ENCODE data around the gene ADPGK. TPM values are rescaled to one million over a fixed set of nuclear protein-coding genes. Genes with fewer than 3 reads are reported as not detected.
A peak's percentile ranks its signal among the peaks of the same experiment; 100 is the strongest.

The ADPGK gene
- total RNA-seq, 4 donors from 2014 or later, result 45.7 to 93.2 (median 61.1) TPM

DNA sequence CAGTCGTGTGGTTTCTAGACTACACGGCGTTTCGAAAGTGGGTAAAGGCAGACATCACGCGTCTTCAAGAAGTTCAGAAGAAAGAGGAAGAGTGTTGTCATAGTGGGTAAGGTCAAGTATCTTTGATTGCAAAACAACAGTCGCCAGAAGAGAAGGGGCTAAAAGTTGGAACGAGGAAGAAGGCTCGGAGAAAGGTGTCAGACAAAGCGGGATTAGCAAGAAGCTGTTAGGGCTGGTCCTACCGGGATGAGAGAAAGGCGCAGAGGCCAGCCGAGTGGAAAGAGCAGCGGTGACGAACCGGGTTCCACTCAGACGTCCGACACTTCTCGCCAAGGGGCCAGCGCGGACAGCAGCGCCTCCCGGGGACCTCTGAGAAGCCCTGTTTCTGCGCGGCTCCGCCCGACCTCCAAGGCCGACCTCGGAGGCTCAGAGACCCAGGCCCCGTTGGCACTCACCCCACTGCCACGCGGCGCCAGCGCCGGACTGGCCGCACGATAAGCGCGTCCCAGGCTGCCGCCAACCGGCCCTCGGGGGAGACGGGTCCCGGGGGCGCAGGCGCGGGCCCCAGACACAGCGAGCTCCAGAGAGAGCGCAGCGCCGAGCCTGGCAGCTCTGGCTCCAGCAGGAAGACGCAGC, 436 bp downstream of the ADPGK start:
- ATAC-seq (ENCODE audit: low FRiP score), result peak; percentile 48

DNA sequence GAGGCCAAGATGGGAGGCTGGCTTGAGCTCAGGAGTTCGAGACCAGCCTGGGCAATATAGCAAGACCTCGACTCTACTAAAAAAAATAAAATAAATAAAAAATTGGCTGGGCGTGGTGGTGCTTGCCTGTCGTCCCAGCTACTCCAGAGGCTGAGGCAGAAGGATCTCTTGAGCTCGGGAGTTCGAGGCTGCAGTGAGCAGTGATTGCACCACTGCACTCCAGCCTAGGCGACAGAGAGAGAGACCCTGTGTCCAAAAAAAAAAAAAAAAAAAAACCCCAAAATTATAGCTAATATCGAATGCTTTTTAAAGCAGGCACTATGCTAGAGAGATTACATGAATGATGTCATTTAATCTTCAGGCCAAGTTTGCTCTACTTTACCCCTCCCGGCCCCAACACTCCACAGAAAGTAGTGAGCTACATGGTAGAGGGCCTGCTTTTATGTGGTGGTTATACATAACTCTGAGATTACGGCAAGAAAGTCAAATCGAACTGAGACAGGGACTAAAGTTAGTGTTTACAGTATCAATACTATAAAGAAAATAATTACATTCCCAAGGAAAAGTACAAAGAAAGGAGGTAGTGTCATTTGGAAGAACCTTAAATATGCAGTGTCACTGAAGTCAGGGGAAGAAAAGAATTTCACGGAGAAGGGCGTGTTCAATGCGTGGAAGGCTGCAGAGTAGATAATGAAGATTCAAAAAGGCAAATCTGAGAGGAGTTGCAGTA, 1.1 kb downstream of the ADPGK start:
- DNase-seq (ENCODE audit: low spot score) (no peak), ATAC-seq (ENCODE audit: low FRiP score) (peak; percentile 7)
- TF ChIP-seq, protein P1, sequence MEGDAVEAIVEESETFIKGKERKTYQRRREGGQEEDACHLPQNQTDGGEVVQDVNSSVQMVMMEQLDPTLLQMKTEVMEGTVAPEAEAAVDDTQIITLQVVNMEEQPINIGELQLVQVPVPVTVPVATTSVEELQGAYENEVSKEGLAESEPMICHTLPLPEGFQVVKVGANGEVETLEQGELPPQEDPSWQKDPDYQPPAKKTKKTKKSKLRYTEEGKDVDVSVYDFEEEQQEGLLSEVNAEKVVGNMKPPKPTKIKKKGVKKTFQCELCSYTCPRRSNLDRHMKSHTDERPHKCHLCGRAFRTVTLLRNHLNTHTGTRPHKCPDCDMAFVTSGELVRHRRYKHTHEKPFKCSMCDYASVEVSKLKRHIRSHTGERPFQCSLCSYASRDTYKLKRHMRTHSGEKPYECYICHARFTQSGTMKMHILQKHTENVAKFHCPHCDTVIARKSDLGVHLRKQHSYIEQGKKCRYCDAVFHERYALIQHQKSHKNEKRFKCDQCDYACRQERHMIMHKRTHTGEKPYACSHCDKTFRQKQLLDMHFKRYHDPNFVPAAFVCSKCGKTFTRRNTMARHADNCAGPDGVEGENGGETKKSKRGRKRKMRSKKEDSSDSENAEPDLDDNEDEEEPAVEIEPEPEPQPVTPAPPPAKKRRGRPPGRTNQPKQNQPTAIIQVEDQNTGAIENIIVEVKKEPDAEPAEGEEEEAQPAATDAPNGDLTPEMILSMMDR (IDR thresholded peaks at IDR 0.05), result no peak

More for the DNA sequence above, 436 bp downstream of the ADPGK start:
- DNase-seq (ENCODE audit: low spot score), result no peak
- TF ChIP-seq, protein P1 (IDR thresholded peaks at IDR 0.05), result no peak

DNA sequence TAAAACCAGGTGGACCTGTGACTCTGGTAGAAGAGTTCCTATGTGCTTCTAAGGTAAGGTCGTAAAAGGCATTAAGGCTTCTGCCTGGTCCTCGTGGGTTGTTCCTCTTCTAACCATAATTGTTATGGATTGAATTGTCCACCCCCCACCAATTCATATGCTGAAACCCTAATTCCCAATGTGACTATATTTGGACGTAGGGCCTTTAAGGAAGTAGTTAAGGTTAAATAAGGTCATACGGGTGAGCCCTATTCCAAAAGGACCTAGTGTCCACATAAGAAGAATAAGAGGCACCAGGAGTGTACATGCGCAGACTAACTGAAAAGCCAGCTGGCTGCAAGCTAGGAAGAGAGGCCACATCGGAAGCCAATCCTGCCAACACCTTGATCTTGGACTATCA, 1.9 kb downstream of the ADPGK start:
- TF ChIP-seq, protein P1 (IDR thresholded peaks at IDR 0.05), result no peak
- no peak for DNase-seq (ENCODE audit: low spot score)
- ATAC-seq (ENCODE audit: low FRiP score), result no peak

DNA sequence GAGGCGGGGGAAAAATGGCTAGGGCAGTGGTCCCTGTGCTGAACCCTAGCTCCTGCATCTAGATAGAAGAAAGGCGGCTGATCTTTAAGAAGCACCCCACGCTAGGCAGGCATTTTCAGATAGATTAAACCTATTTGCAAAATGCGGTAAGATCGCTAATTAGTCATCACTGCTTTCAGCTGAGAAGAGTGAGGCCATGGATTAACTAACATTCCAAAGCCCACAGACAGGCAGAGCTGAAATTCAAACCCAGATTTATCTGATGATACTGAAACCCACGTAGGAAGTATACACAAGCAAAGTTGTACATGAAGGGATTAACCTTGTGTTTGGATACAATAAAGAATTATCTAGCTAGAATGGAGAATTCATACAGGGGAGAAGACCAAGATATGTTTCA, 4.8 kb downstream of the ADPGK start:
- DNase-seq (ENCODE audit: low spot score), result no peak
- ATAC-seq (ENCODE audit: low FRiP score), result no peak
- TF ChIP-seq, protein P1 (IDR thresholded peaks at IDR 0.05), result no peak

DNA sequence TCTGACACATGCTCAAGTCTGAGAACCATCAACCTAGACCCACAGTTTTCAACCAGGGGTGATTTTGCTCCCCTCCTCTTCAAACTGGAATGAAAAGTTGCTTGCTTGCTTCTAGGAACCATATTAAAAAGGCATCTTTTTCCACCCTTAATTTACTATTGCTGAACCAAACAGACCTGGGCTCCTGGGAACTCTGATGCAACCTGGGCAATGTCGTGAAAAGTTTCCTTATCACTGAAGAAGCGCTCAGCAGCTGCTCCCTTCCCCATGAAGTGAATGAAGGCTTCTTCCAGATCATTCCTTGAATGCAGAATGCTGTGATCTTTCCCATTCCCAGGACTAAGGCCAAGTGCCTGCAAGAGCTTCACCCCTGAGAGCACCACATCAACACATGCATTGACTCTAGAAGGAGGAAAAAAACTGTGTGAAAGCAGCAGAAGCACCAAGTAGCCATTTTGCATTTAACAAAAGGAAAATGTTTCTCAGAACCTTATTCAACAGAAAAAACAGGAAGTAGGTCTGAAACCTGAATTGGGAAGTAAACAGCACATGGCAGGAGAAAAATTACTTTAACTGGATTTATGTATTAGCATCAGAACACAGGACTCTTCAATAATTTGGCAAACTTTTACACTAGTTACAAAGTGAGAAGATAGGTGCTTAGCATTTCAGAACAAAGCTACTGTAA, 8.7 kb downstream of the ADPGK start:
- DNase-seq (ENCODE audit: low spot score) (no peak), ATAC-seq (ENCODE audit: low FRiP score) (no peak)
- TF ChIP-seq, protein P1 (IDR thresholded peaks at IDR 0.05), result no peak

DNA sequence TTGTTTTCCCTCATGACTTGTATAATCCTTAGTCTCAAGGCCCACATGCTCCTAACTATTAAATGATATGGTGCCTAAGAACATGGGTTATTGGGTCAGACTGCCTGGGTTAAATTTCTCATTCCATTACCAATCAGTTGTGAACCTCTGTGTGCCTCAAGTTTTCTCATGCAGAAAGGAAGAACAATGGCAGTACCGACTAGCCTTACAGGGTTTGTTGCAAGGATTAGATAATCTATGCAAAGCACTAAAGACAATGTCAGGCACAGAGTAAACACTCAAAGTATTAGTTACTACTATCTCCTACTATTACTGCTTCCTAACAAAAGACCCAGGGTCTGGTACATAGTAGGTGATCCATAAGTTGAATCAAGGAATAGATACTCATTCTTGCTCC, 12.2 kb downstream of the ADPGK start:
- no peak for DNase-seq (ENCODE audit: low spot score)
- TF ChIP-seq, protein P1 (IDR thresholded peaks at IDR 0.05), result no peak
- no peak for ATAC-seq (ENCODE audit: low FRiP score)
